Activated CD4-positive, alpha-beta T cell treated with anti-CD3 and anti-CD28 coated beads, Interleukin-2, amount 50 U/mL, for 16 hours (primary cell): ENCODE measurements around the gene ADAMTS17.

Experiments
- DNase-seq: peaks from one replicate; pipeline ENCODE4 v3.0.0-alpha.2; 2020

The ADAMTS17 gene

DNA sequence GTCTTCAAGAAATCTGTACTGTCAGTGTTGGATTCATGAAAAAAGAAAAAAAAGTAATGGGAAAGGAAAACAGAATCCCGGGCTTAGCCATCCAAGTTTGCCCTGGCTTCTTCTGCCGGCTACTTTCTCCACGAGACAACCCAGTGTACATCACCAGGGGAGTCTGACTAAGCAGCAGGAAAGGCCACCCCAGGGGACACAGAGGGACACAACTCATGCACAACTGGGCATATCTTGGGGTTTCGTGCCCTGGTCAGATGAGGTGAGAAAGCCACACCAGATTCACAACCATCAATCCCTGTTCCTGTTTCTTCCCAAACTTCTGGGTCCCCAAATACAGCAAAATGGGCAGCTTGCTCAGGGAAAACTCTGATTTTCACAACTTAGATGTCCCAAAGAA lies 33.2 kb downstream of the ADAMTS17 start:
- no peak for DNase-seq

DNA sequence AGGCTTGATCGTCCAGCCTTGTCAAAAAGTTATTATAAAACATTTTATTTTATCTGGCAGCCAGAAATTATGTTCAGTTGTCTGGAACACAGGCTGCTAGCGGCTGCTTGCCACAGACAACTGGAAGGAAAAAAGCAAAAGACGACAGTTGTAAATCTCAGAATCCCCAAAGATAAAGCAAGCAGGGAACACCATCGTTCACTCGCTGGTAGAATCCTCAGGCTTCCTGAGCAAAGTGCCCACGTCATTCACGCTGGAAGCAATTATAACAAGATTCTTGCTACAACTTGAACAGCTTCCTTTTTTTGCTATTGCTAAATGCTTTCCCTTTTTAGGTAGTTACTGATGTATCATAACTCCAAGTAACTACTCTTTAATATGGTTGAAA lies 33.6 kb downstream of the ADAMTS17 start:
- no peak for DNase-seq

DNA sequence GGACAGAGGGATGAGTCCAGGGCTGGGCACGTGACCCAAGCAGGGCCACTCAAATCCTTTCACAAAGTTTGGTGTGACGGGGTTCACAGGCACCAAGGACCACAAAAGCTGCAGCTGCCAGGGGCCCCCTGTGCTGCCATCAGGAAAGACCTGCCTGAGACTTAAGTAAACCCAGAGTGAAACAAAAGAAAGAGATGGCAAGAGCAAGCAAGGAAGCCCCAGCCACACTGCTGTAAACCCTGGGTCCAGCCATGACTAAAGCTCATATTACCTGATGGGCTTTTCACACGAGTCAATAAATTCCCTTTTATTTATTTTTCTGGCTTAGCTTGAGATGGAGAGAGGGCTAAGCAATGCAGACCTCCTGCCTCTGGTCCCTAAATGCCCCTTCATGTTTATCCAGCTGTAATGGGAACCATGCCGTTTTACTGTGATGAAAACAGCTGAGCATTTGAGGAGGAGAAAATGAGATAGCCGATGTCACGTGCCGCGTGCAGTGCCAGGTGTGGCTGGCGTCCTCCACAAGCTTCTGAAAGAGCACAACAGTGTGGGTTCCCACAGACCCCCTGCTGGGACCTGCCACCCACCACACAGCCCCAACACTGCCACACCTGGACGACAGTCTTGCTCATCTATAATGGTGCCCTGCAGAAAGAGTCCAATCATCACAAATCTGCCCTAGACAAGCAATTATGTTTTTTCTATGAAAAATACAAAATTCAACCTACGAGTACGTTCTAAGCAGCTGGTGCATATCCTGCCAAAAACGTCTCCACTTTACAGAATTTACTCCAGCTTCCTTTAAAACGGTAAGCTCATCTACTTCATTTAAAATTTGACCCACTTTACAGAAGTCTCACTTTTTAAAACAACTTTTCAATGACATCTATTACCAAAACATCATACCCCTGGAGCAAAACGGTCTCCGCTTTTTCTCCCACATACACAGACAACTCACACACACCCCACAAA lies 34.2 kb downstream of the ADAMTS17 start:
- no peak for DNase-seq

DNA sequence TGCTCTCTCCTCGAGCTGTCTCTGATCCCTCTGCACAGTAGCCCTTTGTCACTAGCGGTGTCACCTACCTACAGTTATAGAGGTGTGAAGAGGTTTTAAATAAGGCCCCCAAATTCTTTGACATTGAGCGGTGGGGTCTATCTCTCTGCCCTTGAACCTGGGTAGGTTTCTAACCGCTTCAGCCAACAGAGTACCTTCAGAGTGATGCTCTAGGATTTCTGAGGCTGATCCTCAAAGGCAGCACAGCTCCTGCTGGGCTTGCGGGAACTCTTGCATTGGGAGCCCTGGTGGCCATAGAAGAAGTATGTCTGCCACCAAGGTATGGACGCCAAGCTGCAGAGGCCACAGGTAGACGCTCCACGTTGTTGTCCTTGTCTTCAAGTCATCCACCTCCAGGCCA lies 35.7 kb downstream of the ADAMTS17 start:
- DNase-seq: no peak

- no peak for DNase-seq
Measured at GRCh38 chr15:100301910-100302431, 39.8 kb downstream of the ADAMTS17 start.

DNA sequence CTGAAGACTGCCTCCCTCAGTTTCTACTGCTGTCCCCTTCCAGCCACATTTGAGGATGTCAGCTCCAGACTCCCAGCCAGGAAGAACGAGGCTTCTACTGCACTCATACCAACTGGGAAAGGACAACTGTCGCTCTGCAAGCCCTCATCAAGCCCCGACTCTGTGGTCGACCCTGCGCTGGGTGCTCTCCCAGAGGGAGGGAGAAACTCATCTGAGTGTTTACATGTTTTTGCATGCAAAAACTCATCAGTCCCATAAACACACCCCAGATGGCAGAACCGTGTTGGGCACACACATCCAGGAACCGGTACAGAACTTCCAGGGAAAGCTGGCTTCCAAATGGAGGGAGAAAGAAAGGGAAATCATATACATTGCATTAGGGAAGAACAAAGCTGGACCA lies 43.5 kb downstream of the ADAMTS17 start:
- no peak for DNase-seq

- DNase-seq: no peak
Measured at GRCh38 chr15:100297812-100298211, 44.0 kb downstream of the ADAMTS17 start.

- no peak for DNase-seq
Measured at GRCh38 chr15:100295939-100296565, 45.7 kb downstream of the ADAMTS17 start.

DNA sequence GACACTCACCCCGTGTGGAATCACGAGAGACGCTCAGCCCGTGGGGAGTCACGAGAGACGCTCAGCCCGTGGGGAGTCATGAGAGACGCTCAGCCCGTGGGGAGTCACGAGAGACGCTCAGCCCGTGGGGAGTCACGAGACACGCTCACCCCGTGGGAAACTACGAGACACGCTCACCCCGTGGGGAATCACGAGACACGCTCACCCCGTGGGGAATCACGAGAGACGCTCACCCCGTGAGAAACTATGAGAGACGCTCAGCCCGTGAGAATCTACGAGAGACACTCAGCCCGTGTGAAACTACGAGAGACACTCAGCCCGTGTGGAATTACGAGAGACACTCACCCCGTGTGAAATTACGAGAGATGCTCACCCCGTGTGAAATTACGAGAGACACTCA lies 49.8 kb downstream of the ADAMTS17 start:
- no peak for DNase-seq

- DNase-seq: no peak
Measured at GRCh38 chr15:100291106-100291505, 50.7 kb downstream of the ADAMTS17 start.

DNA sequence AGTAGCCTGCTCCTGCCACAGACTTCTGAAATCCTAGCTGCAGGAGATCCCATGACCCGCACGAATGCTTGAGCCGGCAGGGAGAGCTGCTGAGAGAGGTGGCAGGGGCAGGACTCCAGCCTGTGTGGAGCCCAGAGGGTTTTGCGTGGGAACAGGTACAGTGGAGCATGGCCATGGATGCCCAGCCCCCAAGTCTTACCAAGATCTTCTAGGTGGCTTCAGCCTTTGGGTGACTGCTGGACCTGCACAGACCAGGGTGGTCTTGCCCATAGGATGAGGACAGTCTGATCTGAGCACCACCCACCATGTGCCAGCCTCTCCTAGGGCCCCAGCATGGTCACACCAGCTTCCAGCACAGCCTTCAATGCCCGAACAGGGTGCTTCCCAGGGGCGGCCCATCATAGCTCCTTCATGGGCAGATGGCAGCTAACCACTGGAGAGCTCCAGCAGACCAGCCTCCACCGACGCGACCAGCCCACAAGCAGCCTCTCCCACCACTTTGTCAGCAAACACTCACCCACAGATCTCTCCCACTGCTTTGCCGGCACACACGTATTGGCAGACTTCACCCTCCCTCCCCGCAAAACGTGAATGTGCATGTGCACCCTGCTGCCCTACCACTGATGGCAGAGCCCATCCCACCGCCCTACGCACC lies 56.0 kb downstream of the ADAMTS17 start:
- DNase-seq: no peak

GRCh38 chr15:100284701-100285100 lies 57.1 kb downstream of the ADAMTS17 start:
- no peak for DNase-seq

DNA sequence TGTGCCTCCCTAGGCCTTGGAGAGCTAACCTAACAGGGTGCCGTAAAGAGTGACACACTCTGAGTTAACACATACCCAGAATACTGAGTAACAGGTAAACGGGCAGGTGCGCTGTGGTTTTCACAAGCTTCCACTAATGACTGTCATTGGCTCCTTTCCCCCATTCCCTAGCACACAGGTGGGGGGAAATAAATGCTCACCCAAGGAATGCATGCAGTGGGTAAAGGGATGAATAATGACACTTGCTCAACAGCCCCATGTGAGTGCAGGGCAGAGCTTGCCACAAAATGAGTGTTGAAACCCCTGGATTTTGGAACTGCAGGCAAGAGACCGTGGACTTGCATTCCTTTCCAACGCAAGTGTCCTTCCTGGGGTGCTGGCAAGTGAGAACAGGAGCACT lies 57.6 kb downstream of the ADAMTS17 start:
- no peak for DNase-seq

GRCh38 chr15:100281096-100281917 lies 60.5 kb downstream of the ADAMTS17 start:
- DNase-seq: no peak

GRCh38 chr15:100279849-100280248 lies 61.9 kb downstream of the ADAMTS17 start:
- no peak for DNase-seq

DNA sequence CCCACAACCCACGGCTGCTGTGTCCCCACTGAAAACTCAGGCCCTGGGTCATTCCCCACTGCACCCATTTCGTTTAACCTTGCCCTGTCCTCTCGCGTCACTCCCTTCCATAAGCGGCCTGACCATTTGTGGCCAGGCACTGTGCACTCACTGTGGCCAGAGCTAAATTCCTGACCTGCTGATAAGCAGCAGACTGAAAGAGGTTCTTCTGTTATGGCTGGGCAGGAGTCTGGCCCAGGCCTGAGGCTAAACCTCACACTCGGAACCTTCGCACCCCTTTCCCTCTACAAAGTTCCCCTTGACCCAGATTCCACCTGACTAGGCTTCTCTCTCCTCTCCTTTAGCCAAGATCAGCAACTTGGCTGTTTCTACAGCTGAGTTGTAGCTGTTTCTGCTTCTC lies 62.3 kb downstream of the ADAMTS17 start:
- no peak for DNase-seq

- DNase-seq: no peak
Measured at GRCh38 chr15:100278596-100279380, 63.0 kb downstream of the ADAMTS17 start.

- no peak for DNase-seq
Measured at GRCh38 chr15:100277087-100277855, 64.5 kb downstream of the ADAMTS17 start.

DNA sequence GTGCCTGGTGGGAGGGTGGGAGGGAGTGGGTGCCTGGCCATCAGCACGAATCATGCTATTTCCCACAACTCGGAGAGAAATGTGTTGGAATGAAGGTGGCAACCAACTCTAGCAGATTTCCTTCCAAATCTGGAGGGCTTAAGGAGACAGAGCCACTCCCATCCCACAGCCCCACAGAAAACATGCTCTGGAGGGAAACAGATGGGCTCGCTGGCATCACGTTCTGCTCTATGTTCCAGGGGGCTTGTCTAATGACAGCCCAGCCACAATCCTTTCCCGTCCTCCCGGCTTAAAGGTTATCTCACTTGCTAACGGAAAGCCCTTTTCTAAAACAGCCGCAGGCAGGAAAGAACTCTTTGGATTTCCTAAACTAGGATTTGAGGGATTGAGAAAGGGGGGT lies 65.3 kb downstream of the ADAMTS17 start:
- no peak for DNase-seq

DNA sequence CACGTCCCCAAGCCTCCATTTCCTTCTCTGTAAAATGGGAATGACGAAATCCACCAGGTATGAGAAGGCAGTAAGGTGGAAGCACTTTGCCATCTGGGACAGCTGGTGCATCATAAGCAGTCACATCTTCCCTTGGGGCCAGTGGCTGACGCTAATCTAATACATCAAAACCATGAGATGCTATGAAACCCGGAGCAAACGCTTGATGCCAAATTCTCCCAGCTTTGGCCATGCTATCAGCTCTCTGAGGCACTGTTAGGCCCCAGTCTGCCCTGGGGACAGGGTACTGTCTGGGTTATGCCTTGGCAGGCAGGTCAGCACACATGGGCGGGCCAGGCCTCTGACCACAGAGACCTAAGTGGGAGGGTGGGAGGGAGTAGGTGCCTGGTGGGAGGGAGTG lies 66.1 kb downstream of the ADAMTS17 start:
- DNase-seq: no peak

- DNase-seq: no peak
Measured at GRCh38 chr15:100269831-100270230, 71.9 kb downstream of the ADAMTS17 start.
